ENCODE measurements around the gene CFAP299. TPM values are rescaled to one million over a fixed set of nuclear protein-coding genes. Genes with fewer than 3 reads are reported as not detected.

The CFAP299 gene
- total RNA-seq, 4 donors from 2014 or later = not detected

- TF ChIP-seq, protein P1, sequence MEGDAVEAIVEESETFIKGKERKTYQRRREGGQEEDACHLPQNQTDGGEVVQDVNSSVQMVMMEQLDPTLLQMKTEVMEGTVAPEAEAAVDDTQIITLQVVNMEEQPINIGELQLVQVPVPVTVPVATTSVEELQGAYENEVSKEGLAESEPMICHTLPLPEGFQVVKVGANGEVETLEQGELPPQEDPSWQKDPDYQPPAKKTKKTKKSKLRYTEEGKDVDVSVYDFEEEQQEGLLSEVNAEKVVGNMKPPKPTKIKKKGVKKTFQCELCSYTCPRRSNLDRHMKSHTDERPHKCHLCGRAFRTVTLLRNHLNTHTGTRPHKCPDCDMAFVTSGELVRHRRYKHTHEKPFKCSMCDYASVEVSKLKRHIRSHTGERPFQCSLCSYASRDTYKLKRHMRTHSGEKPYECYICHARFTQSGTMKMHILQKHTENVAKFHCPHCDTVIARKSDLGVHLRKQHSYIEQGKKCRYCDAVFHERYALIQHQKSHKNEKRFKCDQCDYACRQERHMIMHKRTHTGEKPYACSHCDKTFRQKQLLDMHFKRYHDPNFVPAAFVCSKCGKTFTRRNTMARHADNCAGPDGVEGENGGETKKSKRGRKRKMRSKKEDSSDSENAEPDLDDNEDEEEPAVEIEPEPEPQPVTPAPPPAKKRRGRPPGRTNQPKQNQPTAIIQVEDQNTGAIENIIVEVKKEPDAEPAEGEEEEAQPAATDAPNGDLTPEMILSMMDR (IDR thresholded peaks at IDR 0.05) = no peak
- TF ChIP-seq POLR2A (IDR thresholded peaks at IDR 0.05) = no peak
- H3K4me1 ChIP-seq = no peaks in the 10 kb centered on the region
- no peak for DNase-seq
- no peaks in the 10 kb centered on the region for H3K36me3 ChIP-seq
- no peak overlapping the region for H3K27ac ChIP-seq
- H3K9me3 ChIP-seq = no peaks in the 10 kb centered on the region
- no peak overlapping the region for H3K4me3 ChIP-seq
- no peaks in the 10 kb centered on the region for H3K27me3 ChIP-seq
Observed at GRCh38 chr4:80393246-80393969, 57.9 kb downstream of the CFAP299 start.

DNA sequence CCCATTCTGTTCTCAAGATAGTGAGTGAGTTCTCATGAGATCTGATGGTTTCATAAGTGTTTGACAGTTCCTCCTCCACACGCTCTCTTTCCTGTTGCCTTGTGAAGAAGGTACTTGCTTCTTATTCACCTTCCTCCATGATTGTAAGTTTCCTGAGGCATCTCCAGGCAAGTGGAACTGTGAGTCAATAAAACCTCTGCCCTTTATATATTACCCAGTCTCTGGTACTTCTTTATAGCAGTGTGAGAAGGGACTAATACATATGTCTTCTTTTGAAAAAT is 58.4 kb downstream of the CFAP299 start:
- TF ChIP-seq POLR2A (IDR thresholded peaks at IDR 0.05) = no peak
- TF ChIP-seq, protein P1 (IDR thresholded peaks at IDR 0.05) = no peak
- Histone ChIP-seq H3K4me1 (no peaks in the 10 kb centered on the region), H3K36me3 (no peaks in the 10 kb centered on the region), H3K4me3 (no peak overlapping the region), H3K9me3 (no peaks in the 10 kb centered on the region), H3K27me3 (no peaks in the 10 kb centered on the region), H3K27ac (no peak overlapping the region)
- DNase-seq = no peak

GRCh38 chr4:80407246-80407645 is 71.7 kb downstream of the CFAP299 start:
- TF ChIP-seq POLR2A (IDR thresholded peaks at IDR 0.05) = no peak
- Histone ChIP-seq H3K27ac (no peak overlapping the region), H3K27me3 (no peaks in the 10 kb centered on the region), H3K36me3 (no peaks in the 10 kb centered on the region), H3K4me3 (no peak overlapping the region), H3K9me3 (no peaks in the 10 kb centered on the region), H3K4me1 (no peaks in the 10 kb centered on the region)
- no peak for DNase-seq

- Histone ChIP-seq H3K36me3 (no peaks in the 10 kb centered on the region), H3K27me3 (no peaks in the 10 kb centered on the region), H3K4me1 (no peaks in the 10 kb centered on the region), H3K27ac (no peak overlapping the region), H3K4me3 (no peak overlapping the region), H3K9me3 (no peaks in the 10 kb centered on the region)
- TF ChIP-seq POLR2A (IDR thresholded peaks at IDR 0.05) = no peak
- TF ChIP-seq, protein P1 (IDR thresholded peaks at IDR 0.05) = no peak
- no peak for DNase-seq
Observed at GRCh38 chr4:80409809-80410208, 74.3 kb downstream of the CFAP299 start.

GRCh38 chr4:80412322-80412721 is 76.8 kb downstream of the CFAP299 start:
- no peak for TF ChIP-seq POLR2A (IDR thresholded peaks at IDR 0.05)
- TF ChIP-seq, protein P1 (IDR thresholded peaks at IDR 0.05) = no peak
- no peaks in the 10 kb centered on the region for H3K4me1 ChIP-seq
- no peak overlapping the region for H3K4me3 ChIP-seq
- H3K9me3 ChIP-seq = no peaks in the 10 kb centered on the region
- no peaks in the 10 kb centered on the region for H3K27me3 ChIP-seq
- H3K36me3 ChIP-seq = no peaks in the 10 kb centered on the region
- no peak overlapping the region for H3K27ac ChIP-seq
- no peak for DNase-seq

- Histone ChIP-seq H3K36me3 (no peaks in the 10 kb centered on the region), H3K4me1 (no peaks in the 10 kb centered on the region), H3K27me3 (no peaks in the 10 kb centered on the region), H3K27ac (no peak overlapping the region), H3K9me3 (no peaks in the 10 kb centered on the region), H3K4me3 (no peak overlapping the region)
- TF ChIP-seq POLR2A (IDR thresholded peaks at IDR 0.05) = no peak
- TF ChIP-seq, protein P1 (IDR thresholded peaks at IDR 0.05) = no peak
- no peak for DNase-seq
Observed at GRCh38 chr4:80413086-80413485, 77.6 kb downstream of the CFAP299 start.

All from Peyer's patch (tissue), 4 donors.